Amniotic stem cell (primary cell): ENCODE data around the gene DGKB.

Experiments
- DNase-seq: peaks from one replicate; lab custom pipeline; 2025; lab: John Stamatoyannopoulos, UW

Gene DGKB

DNA sequence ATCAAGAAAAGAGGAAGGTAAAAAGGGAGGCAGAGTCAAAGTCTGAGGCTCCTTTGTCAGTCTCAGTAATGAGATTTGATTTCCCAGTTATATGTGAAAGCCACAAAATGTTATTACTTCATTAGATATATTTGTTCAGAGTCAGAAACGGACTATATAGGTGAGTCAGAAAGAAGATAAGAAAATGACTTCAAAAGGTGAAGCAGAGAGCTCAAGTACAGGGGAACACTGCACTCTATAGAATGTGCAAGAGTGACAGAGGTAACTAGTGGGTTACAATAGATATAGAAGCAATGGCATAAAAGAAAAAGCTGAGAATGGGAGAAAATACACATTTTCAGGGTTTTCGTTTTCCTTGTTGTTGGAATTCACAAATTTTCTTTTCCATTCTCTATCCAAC lies 43.3 kb downstream of the DGKB start:
- no peak for DNase-seq

DNA sequence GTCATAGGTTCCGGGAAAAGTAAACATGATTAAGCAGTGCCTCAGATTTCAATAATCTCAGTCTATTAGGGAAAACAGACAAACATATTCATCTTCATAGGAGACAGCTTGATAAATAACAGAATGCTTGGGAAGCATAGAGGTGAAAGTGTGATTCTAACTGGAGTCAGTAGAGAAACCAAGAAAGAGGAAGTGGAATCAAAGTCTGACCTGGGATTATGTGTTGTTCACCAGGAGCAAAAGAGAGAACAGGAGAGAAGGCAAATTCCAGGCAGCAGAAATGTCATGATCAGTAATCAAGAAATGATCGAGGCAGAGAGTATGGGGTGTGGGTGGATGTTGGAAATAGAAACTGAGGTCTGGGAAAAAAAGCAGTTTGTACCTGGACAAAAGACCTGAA lies 43.7 kb downstream of the DGKB start:
- DNase-seq: no peak

- DNase-seq: no peak
These were observed 44.1 kb downstream of the DGKB start for GRCh38 chr7:14858410-14858809.

DNA sequence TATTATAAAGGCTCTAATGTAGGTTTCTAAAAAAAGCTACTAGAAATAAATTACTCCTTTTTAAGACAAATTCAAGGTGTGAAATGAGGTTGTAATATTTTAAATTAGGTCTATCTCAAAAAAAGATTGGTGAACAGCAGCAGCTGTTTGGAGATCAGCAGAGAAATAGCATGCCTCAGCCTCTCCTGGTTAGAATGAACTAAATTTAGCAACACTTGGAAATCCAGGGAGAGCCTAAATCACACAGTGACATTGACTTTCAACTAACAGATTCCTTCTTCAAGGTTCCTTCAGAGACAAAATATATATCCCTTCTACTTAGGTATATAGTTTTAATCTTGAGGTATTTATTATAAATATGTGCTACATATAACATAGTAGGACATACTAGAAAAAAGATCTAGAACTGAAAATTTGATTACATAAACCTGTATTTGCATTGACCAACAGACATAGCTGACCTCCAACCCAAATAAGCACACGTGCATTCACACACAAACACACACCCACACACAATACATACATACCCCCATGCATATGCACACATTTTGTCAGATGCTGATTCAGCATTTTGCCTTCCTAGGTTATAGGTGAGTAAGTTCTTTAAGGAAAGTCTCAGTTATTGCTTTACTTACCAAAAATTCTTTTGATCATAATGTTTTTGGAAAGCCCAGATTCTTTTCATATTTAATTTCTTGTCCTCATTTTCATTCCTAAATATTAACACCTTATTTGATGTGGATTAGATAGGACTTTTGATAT lies 47.3 kb downstream of the DGKB start:
- no peak for DNase-seq

GRCh38 chr7:14854471-14854870 lies 48.1 kb downstream of the DGKB start:
- no peak for DNase-seq

DNA sequence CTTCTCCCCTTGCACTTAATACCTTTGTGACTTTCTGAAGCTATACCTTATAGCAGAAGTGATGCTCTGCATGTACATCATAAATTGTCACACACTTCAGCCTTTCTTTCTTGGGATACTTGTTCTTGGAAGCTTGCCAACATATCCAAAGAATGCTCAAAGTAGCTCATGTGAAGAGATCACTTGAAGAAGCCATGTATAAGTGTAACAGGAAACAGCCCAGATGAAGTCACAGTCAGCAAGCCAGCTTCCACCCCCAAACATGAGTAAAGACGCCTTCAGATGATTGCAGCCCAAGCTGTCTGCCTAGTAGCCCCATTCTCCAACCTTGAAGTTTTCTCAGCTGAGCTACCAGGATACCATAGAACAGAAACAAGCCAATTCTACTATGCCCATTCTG lies 50.9 kb downstream of the DGKB start:
- no peak for DNase-seq

DNA sequence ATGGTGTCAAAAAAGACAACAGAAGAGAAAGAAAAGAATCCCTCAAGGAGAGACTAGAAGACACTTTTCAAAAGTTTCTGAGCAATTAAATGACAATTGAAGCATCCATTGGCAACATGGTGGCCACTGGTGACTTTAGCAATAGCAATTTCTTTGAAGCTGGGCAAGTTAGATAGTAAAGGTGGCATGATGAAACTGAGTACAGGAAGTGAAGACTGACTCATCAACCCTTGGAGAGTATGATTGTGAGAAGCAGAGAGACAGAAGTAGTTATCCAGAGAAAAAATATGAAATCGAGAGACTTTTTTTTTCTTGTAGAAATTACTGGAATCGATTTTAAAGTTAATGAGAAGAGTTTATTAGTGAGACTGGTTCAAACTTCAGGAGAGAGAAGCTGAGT lies 52.5 kb downstream of the DGKB start:
- no peak for DNase-seq

- DNase-seq: no peak
These were observed 56.1 kb downstream of the DGKB start for GRCh38 chr7:14846405-14846804.

- no peak for DNase-seq
These were observed 58.8 kb downstream of the DGKB start for GRCh38 chr7:14843755-14844154.

- DNase-seq: no peak
These were observed 60.0 kb downstream of the DGKB start for GRCh38 chr7:14842523-14842922.

DNA sequence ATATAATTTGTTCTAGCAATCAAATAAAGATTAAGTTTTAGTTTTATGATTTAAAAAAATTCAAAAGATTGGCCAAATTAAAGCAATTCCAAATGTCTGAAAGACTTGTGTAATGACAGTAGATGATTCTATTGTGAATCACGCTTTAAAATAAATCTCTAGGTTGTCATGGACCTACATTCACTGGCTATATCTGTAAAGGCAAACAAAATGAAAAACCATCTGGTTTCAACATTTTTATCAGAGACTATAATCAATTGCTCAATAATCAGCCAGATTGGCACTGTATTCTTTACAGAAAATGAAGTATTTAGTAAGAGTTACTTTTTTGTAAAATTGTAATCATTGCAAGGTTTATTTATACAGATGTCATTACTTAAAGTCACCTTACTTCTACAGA lies 60.7 kb downstream of the DGKB start:
- DNase-seq: no peak

- no peak for DNase-seq
These were observed 61.5 kb downstream of the DGKB start for GRCh38 chr7:14841086-14841485.

DNA sequence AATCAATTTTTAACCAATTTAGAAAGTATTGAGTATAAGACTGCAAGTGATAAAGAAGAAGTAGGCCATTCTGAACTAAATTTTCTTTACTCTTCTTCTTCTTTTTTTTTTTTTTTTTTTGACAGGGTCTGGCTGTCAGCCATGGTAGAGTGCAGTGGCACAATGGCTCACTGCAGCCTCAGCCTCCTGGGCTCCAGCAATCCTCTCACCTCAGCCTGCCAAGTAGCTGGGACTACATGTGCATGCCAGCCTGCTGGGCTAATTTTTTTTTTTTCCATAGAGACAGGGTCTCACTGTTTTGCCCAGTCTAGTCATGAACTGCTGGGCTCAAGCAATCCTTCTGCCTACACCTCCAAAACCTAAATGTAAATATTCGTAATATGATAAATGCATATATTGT lies 63.2 kb downstream of the DGKB start:
- DNase-seq: no peak

GRCh38 chr7:14837216-14837615 lies 65.3 kb downstream of the DGKB start:
- DNase-seq: no peak

GRCh38 chr7:14836571-14837189 lies 65.9 kb downstream of the DGKB start:
- peak; percentile 81 for DNase-seq

- DNase-seq: no peak
These were observed 66.5 kb downstream of the DGKB start for GRCh38 chr7:14836006-14836405.

GRCh38 chr7:14835384-14835783 lies 67.2 kb downstream of the DGKB start:
- no peak for DNase-seq

- DNase-seq: no peak
These were observed 67.7 kb downstream of the DGKB start for GRCh38 chr7:14834883-14835282.

DNA sequence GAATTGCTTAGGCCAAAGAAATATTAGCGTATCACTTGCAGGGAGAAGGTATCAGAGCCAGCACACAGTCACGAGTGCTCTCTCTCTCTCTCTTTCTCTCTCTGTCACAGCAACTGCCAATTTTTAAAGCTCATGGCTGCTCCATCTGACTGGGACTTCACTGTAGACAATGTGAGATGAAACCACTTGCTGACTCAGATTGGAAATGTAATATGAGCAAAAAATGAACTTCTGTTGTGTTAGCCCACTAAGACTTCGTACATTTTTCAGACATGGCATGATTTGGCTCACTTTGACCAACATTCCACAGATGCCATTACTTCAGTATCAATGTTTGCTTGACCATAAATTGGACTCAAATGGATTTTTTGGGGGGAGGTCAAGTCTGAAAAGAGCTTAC lies 68.1 kb downstream of the DGKB start:
- no peak for DNase-seq

GRCh38 chr7:14833707-14834106 lies 68.8 kb downstream of the DGKB start:
- DNase-seq: no peak

- DNase-seq: no peak
These were observed 74.5 kb downstream of the DGKB start for GRCh38 chr7:14828053-14828452.

DNA sequence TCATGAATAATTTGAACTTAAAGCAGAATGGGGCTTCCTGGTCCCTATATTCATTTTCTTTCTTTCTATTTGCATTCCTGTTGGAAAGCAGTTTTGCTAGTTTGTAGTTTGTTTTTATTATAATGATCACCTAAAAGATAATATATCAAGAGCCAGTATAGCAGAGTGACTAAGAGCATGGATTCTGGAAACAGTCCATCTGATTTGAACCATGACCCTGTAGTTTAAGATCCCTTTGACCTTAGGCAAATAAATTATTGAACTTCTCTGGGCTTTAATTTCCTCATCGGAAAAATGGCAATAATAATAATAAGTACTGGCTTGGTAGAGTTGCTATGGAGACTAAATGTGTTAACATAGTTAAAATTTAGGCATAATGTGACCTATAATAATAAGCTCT lies 76.1 kb downstream of the DGKB start:
- DNase-seq: no peak

DNA sequence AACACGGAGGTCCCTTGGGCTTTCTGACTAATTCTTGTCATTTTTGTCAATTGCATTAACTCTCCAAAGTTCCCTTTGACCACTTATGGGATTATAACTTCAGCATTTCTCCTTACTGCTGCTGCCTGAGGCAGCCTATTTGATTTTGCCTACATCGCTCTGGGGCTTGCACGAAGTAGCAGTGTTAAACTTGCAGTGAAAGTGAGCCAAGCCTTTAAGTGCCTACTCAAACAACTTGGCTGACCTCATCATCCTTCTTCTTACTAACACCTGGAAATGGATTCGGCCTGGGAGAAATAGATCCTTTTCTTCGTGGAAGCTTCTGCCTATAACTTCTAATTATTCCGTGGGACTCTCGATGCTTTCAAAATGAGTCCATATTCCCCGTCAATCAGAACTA lies 76.6 kb downstream of the DGKB start:
- no peak for DNase-seq

- DNase-seq: no peak
These were observed 80.1 kb downstream of the DGKB start for GRCh38 chr7:14822481-14822854.
